Endothelial cell of umbilical vein (primary cell): Measurements from ENCODE around the gene SIAH3.

Experiments
- CTCF ChIP-seq, 2 donors: IDR thresholded peaks; 1 replicate in 1 of 2; 2 replicates in 1 of 2; pipeline ENCODE4 v1.5.1; 2011; ENCODE audit warnings: low read length in 2 of 2, mild to moderate bottlenecking in 2 of 2, moderate library complexity in 2 of 2, control low read depth in 1 of 2, inconsistent platforms in 1 of 2, low read depth in 1 of 2; ENCODE audit not compliant: insufficient read depth in 1 of 2; ENCODE audit errors: extremely low read depth in 1 of 2
- POLR2A ChIP-seq: IDR thresholded peaks from 2 replicates; pipeline ENCODE4 v1.6.1; 2012; ENCODE audit warnings: low read depth, mild to moderate bottlenecking, control low read depth, low read length

DNA sequence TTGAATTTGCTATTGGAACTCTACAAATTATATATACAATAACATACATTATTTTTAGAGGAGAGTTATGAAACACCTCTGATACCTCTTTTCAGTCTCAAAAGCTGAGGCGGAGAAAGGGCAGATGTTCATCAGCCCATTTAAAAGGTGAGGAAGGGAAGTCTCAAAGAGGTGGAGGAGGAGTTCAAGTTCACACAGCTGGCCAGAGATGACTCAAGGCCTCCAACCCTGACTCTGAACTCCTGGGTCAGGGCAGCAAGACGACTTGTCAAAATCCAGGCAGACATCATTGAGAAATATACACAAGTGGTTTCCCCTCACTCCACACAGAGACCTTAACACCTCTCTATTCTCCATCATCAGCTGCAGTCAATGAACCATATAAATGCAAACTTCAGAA, 2.1 kb downstream of the SIAH3 start:
- TF ChIP-seq POLR2A (no peak), CTCF (IDR thresholded peaks at IDR 0.05; ENCODE audit: extremely low read depth in 1 of 2, insufficient read depth in 1 of 2, low read depth in 1 of 2, low read length in 2 of 2) (no peak)
